Sigmoid colon (tissue), 7 donors: Measurements from ENCODE around the gene NEAT1. TPM values are rescaled to one million over a fixed set of nuclear protein-coding genes. Genes with fewer than 3 reads are reported as not detected.
A peak's percentile ranks its signal among the peaks of the same experiment; 100 is the strongest.

Experiments used
- DNase-seq: peaks from one replicate; pipeline ENCODE4 v3.0.0-alpha.2; 2019
- H3K27ac ChIP-seq, 4 donors: fragments of 200-600 bp; sonication (generic); one replicate each; pipeline ENCODE4 v1.5.1; 2016 to 2019; ENCODE audit warnings: mild to moderate bottlenecking in 1 of 4
- H3K27me3 ChIP-seq, 3 donors: fragments of 200-600 bp; sonication (generic); one replicate each; pipeline ENCODE4 v1.5.1; 2019; ENCODE audit warnings: mild to moderate bottlenecking in 1 of 3
- H3K36me3 ChIP-seq, 4 donors: fragments of 200-600 bp; sonication (generic); one replicate each; pipeline ENCODE4 v1.5.1; 2016 to 2019
- H3K4me1 ChIP-seq, 4 donors: fragments of 200-600 bp; sonication (generic); one replicate each; pipeline ENCODE4 v1.5.1; 2017 to 2019
- H3K4me3 ChIP-seq, 4 donors: fragments of 200-600 bp; sonication (generic); one replicate each; pipeline ENCODE4 v1.5.1; 2017 to 2019; ENCODE audit warnings: mild to moderate bottlenecking in 2 of 4, moderate library complexity in 1 of 4
- H3K9me3 ChIP-seq, 4 donors: fragments of 200-600 bp in 3 of 4; sonication (generic) in 3 of 4; one replicate each; pipeline versions ENCODE4 v1.5.1 to v1.6.1; 2013 to 2019
- EP300 ChIP-seq, 4 donors: sonication (generic); formaldehyde crosslinking; IDR thresholded peaks; one replicate each; pipeline ENCODE4 v1.6.1; 2017; ENCODE audit warnings: antibody characterized with exemption in 4 of 4
- POLR2A ChIP-seq, 2 donors: fragments of 450-650 bp; IDR thresholded peaks; one replicate each; pipeline ENCODE4 v1.6.1; 2016; ENCODE audit warnings: antibody characterized with exemption in 2 of 2, mild to moderate bottlenecking in 2 of 2, moderate library complexity in 2 of 2
- POLR2AphosphoS5 ChIP-seq, 4 donors: sonication (generic); formaldehyde crosslinking; IDR thresholded peaks; one replicate each; pipeline ENCODE4 v1.6.1; 2017; ENCODE audit warnings: antibody characterized with exemption in 4 of 4
- WGBS, 2 donors: extraction: QIAGEN DNeasy Blood & Tissue Kit; methylation state at CpG; one replicate each; pipeline ENCODE4 v1.1.7; 2013; 5-methylcytosine and 5-hydroxymethylcytosine counted together
- intact Hi-C: fragments of 100-400 bp; cut with DNase I; formaldehyde crosslinking; loops from one replicate; pipeline ENCODE4 v1.15.1; 2023
- polyA plus RNA-seq, 3 donors: library from polyadenylated mRNA; stranded (reverse); fragments of 200-250 nt; gene quantifications; one replicate each; pipeline ENCODE4 v1.2.3, GENCODE V29; 2013
- total RNA-seq, 4 donors: library from RNA; depleted of rRNA; stranded (reverse); fragments of >200 nt; gene quantifications; one replicate each; pipeline ENCODE4 v1.1.0, GENCODE V29; 2016
- TF ChIP-seq, protein P1 (sequence below), 4 experiments: fragments of 450-650 bp in 3 of 4; fragments of 200-600 bp in 1 of 4; IDR thresholded peaks; one replicate each; pipeline ENCODE4 v1.5.1; 2016 to 2019; ENCODE audit warnings: antibody characterized with exemption in 4 of 4, mild to moderate bottlenecking in 3 of 4, moderate library complexity in 2 of 4
- donor health status: healthy with polysubstance abuse.
- donor health status: Bipolar disorder and iron deficiency.
- donor health status: healthy.

Gene NEAT1
- total and polyA plus RNA-seq, 7 donors = 26.8 to 587 (median 167) TPM

DNA sequence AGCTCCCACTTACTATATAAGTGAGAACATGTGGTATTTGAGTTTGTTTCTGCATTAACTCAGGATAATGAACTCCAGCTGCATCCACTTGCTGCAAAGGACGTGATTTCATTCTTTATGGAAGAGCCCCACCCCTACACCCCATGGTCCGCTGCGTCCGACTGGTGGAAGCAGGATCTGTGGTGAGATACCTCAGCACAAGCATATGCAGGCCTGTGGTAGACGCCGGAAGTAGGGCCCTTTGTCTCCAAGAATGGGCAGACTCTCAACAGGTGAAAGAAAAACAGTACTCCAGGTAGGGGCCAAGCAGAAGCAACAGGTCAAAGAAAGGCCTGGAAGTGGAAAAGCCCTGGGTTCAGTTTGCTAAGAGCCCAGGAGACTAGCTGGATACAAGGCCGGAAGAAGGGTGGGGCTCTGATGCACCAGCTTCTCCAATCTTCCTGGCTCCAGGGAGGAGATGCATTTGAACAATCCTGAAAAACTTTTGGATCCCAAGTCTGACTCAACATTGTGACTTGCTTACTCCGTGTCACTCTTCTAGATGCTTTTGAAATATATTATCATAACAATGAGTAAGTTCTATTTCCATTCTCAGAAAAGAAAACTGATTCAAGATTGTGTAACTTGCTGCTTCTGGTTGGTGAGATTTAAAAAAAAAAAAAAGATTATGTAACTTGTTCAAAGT, 30.4 kb downstream of the NEAT1 start:
- Histone ChIP-seq H3K27me3 (no peaks in the 10 kb centered on the region), H3K36me3 (no peaks in the 10 kb centered on the region), H3K4me1 (peaks cover 0 to 19% (median 11%) of the 10 kb centered on the region in 4 donors), H3K9me3 (no peaks in the 10 kb centered on the region), H3K27ac (peak overlapping the region; percentile 82 to 90 (median 88)), H3K4me3 (no peak overlapping the region)
- 76% methylated on average over 8 of the region's 8 CpGs for WGBS, 2 donors
- no peak for DNase-seq
- intact Hi-C loops = no loop called here
- TF ChIP-seq, protein P1, sequence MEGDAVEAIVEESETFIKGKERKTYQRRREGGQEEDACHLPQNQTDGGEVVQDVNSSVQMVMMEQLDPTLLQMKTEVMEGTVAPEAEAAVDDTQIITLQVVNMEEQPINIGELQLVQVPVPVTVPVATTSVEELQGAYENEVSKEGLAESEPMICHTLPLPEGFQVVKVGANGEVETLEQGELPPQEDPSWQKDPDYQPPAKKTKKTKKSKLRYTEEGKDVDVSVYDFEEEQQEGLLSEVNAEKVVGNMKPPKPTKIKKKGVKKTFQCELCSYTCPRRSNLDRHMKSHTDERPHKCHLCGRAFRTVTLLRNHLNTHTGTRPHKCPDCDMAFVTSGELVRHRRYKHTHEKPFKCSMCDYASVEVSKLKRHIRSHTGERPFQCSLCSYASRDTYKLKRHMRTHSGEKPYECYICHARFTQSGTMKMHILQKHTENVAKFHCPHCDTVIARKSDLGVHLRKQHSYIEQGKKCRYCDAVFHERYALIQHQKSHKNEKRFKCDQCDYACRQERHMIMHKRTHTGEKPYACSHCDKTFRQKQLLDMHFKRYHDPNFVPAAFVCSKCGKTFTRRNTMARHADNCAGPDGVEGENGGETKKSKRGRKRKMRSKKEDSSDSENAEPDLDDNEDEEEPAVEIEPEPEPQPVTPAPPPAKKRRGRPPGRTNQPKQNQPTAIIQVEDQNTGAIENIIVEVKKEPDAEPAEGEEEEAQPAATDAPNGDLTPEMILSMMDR (IDR thresholded peaks at IDR 0.05) = no peak
- TF ChIP-seq POLR2AphosphoS5 (IDR thresholded peaks at IDR 0.05) = peak in 1 of 4 donors; percentile 19

DNA sequence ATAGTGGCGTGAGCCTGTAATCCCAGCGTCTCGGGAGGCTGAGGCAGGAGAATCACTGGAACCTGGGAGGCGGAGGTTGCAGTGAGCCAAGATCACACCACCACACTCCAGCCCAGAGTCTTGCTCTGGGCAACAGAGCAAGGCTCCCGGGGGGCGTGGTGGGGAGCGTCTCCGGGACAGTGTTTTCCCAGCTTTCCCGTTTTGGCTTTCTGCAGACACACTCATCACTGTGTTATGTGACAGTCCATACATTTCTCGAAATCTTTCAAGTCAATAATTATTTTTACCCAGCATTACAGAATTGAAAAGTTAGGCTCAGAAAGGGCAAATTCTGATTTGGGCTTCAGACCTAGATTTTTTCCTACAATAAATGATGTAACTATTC, 31.7 kb downstream of the NEAT1 start:
- Histone ChIP-seq H3K27ac (peak overlapping the region; percentile 82 to 90 (median 88)), H3K4me1 (peaks cover 0 to 19% (median 11%) of the 10 kb centered on the region in 4 donors), H3K4me3 (peak overlapping the region; percentile 33 to 58 (median 50)), H3K27me3 (no peaks in the 10 kb centered on the region), H3K9me3 (no peaks in the 10 kb centered on the region), H3K36me3 (no peaks in the 10 kb centered on the region)
- 75 to 77% methylated on average over 10 of the region's 10 CpGs for WGBS, 2 donors
- DNase-seq = peak; percentile 68
- TF ChIP-seq EP300 (IDR thresholded peaks at IDR 0.05) (no peak), POLR2A (IDR thresholded peaks at IDR 0.05) (no peak), POLR2AphosphoS5 (IDR thresholded peaks at IDR 0.05) (no peak)
- TF ChIP-seq, protein P1 (IDR thresholded peaks at IDR 0.05) = no peak
- intact Hi-C loops = no loop called here

DNA sequence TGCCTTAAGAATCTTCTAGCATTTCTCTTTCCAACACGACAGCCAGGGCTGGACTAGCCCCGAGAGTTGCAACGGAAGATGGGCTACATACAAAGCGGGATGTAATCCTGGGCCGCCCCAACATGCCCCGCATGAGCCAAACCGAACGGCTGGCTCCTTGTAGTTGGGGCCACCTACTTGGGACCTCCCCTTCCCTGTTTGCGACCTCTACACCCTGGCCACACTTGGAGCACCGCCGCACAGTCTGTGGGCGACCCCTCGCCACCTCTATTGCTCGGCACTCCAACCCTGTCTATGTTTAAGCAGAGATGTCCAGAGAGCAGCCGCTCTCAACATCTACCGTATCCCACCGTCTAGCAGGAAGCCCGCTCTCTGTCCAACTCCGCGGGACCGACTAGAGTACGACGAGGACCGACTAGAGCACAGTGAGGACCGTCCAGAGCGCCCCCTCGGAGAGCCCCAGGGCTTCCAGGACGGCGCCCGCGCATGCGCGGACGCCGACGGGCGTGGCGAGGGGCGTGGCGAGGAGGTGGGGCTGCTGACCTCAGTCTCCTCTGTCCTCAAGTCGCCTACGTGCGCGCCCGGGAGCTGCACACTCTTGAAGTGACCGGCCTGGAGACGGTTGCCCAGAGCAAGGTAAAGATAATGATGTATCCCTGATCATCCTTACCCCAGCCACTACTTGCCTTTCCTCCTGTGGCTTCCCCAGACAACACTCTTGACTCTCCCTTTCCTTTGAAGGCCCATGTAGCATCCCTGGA, 32.3 kb downstream of the NEAT1 start:
- Histone ChIP-seq H3K36me3 (no peaks in the 10 kb centered on the region), H3K27me3 (no peaks in the 10 kb centered on the region), H3K4me3 (peak overlapping the region; percentile 33 to 58 (median 50)), H3K4me1 (peaks cover 0 to 19% (median 11%) of the 10 kb centered on the region in 4 donors), H3K27ac (peak overlapping the region; percentile 82 to 90 (median 88)), H3K9me3 (no peaks in the 10 kb centered on the region)
- intact Hi-C loops = no loop called here
- WGBS, 2 donors = 3 to 4% methylated on average over 47 of the region's 47 CpGs
- DNase-seq = peak; percentile 97
- peak; percentile 65 to 71 for TF ChIP-seq POLR2A (IDR thresholded peaks at IDR 0.05)
- TF ChIP-seq EP300 (IDR thresholded peaks at IDR 0.05) = no peak
- TF ChIP-seq POLR2AphosphoS5 (IDR thresholded peaks at IDR 0.05) = peak; percentile 88 to 96 (median 91)
- TF ChIP-seq, protein P1 (IDR thresholded peaks at IDR 0.05) = no peak

DNA sequence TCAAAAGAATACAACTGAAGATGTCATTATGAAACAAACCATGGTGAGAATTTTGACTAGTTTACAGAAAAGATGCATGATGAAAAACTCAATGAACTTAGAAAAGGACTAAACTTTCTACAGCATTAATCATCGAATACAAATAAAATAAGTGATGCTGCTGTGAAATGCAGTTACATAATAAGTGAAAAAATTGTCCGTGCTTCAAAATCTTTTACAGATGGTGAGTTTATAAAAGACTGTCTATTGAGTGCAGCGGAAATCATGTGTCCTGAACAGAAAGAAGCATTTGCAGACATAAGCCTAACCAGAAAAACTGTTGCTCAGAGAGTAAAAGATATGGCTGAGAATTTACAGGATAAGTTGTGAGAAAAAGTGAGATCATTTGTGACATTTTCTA, 33.8 kb downstream of the NEAT1 start:
- no peak for DNase-seq
- TF ChIP-seq POLR2AphosphoS5 (IDR thresholded peaks at IDR 0.05) = no peak
- no peak for TF ChIP-seq EP300 (IDR thresholded peaks at IDR 0.05)
- TF ChIP-seq POLR2A (IDR thresholded peaks at IDR 0.05) = no peak
- TF ChIP-seq, protein P1 (IDR thresholded peaks at IDR 0.05) = no peak
- Histone ChIP-seq H3K4me1 (peaks cover 0 to 19% (median 11%) of the 10 kb centered on the region in 4 donors), H3K27ac (no peak overlapping the region), H3K36me3 (no peaks in the 10 kb centered on the region), H3K4me3 (no peak overlapping the region), H3K27me3 (no peaks in the 10 kb centered on the region), H3K9me3 (no peaks in the 10 kb centered on the region)
- intact Hi-C loops = no loop called here
- WGBS, 2 donors = 95 to 96% methylated on average over 3 of the region's 3 CpGs
